NOMO-1 (cell line): ENCODE measurements around the gene SLC31A2.
A peak's percentile ranks its signal among the peaks of the same experiment; 100 is the strongest.
"Not testable (repeated sequence)": the region's sequence is repeated elsewhere in the genome, so short reads cannot be mapped to it uniquely, and the experiment has no call there.

Experiments
- DNase-seq, 2 experiments: peaks; one replicate each; lab custom pipeline; 2025; ENCODE audit not compliant: unreplicated experiment in 2 of 2; lab: John Stamatoyannopoulos, UW

The SLC31A2 gene

GRCh38 chr9:113150670-113151611 is at the start of gene SLC31A2:
Gene SLC31A2, plus strand, starts transcription at chr9:113151007. Its CDS starts 68 bp downstream, at chr9:113151075.
- peak; percentile 78 to 80 for DNase-seq

- DNase-seq: not testable (repeated sequence)
Observed at GRCh38 chr9:113105345-113105744, 45.5 kb upstream of the SLC31A2 start.

GRCh38 chr9:113111065-113111951 is 39.5 kb upstream of the SLC31A2 start:
- DNase-seq: not testable (repeated sequence)

- DNase-seq: not testable (repeated sequence)
Observed at GRCh38 chr9:113112706-113113510, 37.9 kb upstream of the SLC31A2 start.

- DNase-seq: not testable (repeated sequence)
Observed at GRCh38 chr9:113118829-113119228, 32.0 kb upstream of the SLC31A2 start.

GRCh38 chr9:113125386-113126035 is 25.3 kb upstream of the SLC31A2 start:
- peak in 1 of 2 experiments; percentile 31 for DNase-seq

- no peak for DNase-seq
Observed at GRCh38 chr9:113129466-113129865, 21.3 kb upstream of the SLC31A2 start.

GRCh38 chr9:113129884-113130283 is 20.9 kb upstream of the SLC31A2 start:
- no peak for DNase-seq

- peak in 1 of 2 experiments; percentile 6 for DNase-seq
Observed at GRCh38 chr9:113131689-113132151, 19.1 kb upstream of the SLC31A2 start.

GRCh38 chr9:113137196-113138168 is 13.3 kb upstream of the SLC31A2 start:
- no peak for DNase-seq

- DNase-seq: no peak
Observed at GRCh38 chr9:113138760-113139159, 12.0 kb upstream of the SLC31A2 start.

- no peak for DNase-seq
Observed at GRCh38 chr9:113139225-113139829, 11.5 kb upstream of the SLC31A2 start.

GRCh38 chr9:113139953-113140352 is 10.9 kb upstream of the SLC31A2 start:
- DNase-seq: no peak

- DNase-seq: not testable (repeated sequence)
Observed at GRCh38 chr9:113140896-113141295, 9.9 kb upstream of the SLC31A2 start.

GRCh38 chr9:113143432-113144227 is 7.2 kb upstream of the SLC31A2 start:
- no peak for DNase-seq

- DNase-seq: no peak
Observed at GRCh38 chr9:113148372-113148705, 2.5 kb upstream of the SLC31A2 start.

- DNase-seq: peak; percentile 19 to 47
Observed at GRCh38 chr9:113148781-113149510, 1.9 kb upstream of the SLC31A2 start.
